Measurements from ENCODE around the gene SLC22A14.
"Not testable (repeated sequence)": the region's sequence is repeated elsewhere in the genome, so short reads cannot be mapped to it uniquely, and the experiment has no call there.

The SLC22A14 gene

DNA sequence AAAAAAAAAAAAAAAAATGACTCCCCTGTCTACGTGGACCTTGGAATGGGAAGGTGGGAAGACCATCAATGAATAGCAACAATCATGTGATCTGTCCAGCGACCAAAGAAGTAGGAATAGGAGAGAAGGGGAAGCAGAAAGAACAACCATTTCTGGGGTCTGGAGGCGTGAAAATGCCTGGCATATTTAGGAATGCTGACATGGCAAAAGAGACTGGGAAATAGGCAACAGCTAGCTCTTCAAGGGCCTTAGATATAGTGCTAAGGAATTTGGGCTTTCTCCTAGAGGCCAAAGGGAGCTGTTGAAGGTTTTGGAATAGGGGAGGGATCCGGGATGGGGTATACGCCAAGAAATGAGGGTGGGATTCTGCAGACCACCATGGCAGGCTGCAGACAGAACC, 10.5 kb upstream of the SLC22A14 start:
- no peak for DNase-seq

DNA sequence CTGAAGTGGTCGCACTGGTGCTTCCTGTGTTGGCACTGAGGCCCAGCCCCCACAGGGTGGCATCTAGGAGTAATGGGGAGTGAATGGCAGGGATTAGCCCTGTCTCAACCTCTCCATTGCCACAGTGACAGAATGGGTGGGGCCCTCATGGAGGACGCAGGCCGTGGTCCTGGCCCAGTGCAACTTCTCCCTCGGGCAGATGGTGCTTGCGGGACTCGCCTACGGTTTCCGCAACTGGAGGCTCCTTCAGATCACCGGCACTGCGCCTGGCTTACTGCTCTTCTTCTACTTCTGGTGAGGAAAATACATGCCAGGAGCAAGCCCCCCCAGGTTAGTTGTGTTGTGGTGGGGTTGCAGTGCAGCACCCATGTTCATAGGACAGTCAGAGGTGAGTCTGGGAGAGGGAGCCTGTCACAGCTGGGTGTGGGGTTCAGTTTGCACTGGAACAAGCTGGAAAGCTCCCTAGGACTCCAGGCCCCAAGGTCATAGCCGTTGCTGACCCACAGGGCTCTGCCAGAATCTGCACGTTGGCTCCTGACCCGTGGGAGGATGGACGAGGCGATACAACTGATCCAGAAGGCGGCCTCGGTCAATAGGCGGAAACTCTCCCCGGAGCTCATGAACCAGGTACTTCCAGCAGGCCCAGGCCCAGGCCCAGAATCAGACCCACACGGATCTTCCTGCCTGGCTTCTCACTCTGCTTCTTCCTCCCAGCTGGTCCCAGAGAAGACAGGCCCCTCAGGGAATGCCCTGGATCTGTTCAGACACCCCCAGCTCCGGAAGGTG, 7.0 kb upstream of the SLC22A14 start:
- no peak for DNase-seq

DNA sequence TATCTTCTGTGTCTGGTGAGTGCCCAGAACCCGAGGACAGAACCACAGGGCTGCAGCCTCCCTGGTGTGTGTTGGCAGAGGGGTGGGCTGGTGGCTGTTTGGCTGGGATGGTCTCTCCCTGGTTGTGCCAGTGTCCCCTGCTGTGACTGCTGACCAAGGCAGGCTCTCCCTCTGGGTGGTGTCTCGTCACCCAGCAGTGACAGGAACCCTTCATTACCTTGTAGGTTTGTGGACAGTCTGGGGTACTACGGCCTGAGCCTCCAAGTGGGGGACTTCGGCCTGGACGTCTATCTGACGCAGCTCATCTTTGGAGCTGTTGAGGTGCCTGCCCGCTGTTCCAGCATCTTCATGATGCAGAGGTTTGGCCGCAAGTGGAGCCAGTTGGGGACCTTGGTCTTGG, 6.4 kb upstream of the SLC22A14 start:
- no peak for DNase-seq

DNA sequence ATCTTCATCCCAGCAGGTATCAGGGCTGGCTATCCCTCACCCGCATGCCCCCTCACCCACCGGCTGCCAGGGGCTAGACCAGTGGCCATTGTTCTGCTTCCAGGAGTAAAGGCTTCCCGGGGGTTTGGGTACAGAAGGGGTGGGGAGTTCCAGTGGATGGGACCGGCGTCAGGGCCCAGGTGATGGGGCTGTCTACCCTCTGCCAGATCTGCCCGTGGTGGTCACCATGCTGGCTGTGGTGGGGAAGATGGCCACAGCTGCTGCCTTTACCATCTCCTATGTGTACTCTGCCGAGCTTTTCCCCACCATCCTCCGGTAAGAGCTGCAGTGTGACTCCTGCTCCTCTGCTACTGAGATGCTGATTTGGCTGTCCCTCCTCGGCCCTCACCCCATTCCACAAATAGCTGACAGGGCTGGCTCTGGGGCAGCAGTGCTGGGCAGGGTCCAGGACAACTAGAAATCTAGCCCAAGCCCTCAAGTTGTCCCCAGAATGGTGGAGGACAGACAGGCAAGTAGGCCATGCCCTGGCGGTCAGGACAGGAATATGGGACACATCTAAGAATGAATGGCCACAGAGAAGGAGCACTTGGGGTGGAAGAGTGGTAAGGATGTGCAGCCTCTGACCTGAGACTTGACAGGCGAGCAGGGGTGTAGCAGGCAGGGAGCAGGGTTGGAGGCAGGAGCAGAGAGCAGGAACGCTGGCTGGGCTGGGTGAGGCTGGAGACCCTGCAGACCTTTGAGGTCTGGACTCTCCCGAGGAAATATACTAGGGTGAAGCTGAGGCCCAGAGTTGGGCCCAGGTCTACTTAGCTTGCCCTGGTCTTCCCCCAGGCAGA, 5.8 kb upstream of the SLC22A14 start:
- DNase-seq = no peak

DNA sequence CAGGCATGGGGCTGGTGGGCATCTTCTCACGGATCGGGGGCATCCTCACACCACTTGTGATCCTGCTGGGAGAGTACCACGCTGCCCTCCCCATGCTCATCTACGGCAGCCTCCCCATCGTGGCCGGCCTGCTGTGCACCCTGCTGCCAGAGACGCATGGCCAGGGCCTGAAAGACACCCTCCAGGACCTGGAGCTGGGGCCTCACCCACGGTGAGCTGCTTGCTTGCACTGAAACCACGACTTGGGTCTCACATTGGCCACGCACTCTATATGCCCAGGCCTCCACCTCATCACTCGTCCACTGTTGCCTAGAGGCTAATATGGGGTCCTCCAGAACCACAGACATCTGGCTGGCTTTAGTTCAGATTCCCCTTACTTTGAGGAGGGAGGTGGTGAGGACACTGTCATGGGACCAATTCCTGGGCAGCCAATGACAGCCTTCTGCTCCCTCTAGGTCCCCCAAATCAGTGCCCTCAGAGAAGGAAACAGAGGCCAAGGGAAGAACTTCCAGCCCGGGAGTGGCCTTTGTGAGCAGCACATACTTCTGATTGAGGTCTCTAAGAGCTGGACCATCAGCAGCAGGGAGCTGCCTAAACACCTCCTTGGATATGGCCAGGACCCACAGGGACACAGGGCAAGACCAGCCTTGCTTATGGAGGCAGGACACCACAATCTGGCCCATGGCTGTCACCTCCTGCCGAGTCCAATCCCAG, 5.0 kb upstream of the SLC22A14 start:
- DNase-seq = no peak

DNA sequence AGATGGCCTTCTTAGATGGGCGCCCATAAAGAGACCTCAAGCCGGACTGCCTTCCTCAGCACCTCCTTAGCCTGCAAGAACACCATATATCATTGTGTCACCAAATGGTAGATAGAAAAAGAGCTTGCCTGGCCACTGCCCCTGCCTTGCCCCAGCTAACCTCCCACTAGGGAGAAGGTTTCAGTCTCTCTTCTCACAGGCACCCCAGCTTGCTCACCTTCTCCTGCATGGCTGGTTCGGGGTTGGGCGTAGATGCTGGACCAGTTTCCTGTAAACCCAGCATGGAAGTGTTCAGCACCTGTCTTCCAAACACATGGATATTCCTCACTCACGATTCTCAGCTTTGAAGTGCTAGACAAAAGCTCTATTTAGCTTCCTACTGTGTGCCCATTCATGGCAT, 3.3 kb upstream of the SLC22A14 start:
- no peak for DNase-seq

DNA sequence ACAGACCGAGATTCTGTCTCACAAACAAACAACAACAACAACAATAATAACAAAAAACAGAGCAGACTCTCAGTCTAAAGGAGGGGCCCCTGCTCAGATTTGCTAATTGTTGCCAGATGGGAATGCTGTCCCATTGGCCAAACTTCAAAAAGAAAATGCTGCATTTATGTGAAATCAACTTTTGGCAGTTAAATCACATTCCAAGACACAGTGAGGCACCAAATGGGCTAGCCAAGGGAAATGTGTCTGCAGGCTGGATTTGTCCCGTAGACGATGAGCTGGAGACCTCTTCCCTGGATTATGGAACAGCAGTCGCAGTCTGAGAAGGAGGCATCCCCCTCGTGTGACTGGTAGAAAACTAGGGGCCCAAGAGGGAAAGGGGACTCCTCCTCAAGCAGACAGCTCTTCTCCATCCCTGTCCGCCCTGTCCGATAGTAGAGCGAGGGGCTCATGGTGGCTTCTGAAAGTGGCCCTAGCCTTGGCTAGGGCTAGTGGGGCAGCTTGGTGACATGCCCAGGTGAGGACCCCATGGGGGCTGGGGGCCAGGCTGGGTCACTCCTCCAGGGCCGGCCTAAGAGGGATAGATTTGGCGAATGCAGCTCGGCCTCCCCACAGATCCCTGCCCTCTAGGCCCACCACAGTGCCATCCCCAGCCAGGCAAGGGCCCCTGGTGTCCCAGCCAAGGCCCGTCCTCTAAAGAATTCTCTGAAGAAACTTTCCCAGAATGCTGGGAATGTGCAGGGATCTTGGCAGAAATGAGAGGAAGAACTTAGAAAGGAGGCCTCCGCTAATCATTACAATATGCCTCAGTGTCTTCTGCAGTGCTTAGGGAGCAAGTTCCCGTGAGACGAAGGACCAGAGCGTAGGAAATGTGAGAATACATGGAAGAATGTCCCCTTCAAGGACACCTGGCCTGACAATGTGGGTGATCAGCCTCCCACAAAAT, 2.0 kb downstream of the SLC22A14 start:
- DNase-seq = no peak

DNA sequence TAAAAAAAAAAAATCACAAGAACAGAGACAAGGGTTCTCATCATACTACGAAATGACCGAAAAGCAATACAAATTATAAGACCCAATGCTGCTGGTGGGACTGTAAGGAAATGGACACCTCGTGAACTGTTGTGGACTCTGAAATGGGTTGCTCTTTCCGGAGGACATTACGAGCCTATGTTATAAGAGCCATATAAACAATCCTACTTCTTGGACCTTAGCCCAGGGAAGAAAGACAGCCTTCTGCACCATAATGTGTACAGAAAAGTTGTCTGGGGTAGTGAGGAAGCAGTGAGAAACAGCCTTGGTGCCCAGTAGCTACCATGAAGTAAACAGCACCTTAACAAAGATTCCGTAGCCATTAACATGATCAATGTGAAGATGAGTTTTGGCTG, 2.7 kb downstream of the SLC22A14 start:
- DNase-seq = no peak

DNA sequence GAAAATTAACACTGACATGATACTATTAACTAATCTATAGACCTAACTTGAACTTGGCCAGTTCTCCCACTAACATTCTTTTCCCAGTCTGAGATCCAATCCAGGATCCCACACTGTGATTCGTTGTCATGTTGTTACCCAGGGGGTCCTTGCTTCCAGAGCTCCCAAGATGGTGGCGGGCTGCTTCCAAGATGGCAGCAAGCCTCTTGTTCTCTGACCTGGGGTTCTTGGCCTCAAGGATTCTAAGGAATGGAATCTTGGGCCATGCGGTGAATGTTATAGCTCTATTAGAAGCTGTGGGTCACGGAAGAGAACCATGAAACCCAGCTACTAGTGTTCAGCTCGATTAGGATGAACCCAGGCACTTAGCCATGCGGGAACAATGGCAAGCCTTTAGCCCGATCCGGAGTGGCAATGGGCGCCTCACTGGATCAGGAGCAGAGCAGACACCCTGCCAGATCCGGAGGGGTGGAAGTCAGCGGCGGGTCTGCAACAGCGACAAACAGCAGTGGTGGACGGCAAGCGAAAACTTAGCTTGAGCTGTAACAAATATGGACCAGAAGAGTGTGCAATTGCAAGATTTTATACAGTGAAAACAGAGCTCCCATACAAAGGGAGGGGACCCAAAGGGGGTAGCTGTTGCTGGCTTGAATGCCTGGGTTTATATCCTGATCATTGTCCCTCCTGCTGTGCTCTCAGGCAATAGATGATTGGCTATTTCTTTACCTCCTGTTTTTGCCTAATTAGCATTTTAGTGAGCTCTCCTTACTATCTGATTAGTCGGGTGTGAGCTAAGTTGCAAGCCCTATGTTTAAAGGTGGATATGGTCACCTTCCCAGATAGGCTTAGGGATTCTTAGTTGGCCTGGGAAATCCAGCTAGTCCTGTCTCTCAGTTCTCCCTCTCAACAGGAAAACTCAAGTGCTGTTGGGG, 7.5 kb downstream of the SLC22A14 start:
- not testable (repeated sequence) for DNase-seq

DNA sequence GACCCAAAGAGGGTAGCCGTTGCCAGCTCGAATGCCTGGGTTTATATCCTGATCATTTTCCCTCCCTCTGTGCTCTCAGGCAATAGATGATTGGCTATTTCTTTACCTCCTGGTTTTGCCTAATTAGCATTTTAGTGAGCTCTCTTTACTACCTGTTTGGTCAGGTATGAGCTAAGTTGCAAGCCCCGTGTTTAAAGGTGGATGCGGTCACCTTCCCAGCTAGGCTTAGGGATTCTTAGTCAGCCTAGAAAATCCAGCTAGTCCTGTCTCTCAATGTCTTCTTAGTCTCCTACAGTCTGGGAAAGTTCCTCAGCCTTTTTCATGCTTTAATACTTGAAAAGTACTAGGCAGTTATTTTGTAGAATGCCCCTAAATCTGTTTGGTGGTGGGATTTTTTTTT, 15.0 kb downstream of the SLC22A14 start:
- not testable (repeated sequence) for DNase-seq

DNA sequence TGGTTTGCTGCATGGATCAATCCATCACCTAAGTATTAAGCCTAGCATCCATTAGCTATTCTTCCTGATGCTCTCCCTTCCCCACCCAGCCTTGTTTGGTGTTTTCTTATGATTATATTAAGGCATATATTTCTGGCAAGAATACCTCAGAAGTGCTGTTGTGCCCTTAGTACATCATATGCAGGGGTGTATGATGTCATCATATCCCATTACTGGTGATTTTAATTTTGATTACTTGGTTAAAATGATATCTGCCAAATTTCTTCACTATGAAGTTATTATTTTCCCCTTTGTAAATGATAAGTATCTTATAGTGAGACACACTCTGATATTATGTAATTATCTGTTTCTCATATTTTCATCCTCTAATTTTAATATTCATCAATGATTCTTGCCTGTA, 15.4 kb downstream of the SLC22A14 start:
- no peak for DNase-seq

DNA sequence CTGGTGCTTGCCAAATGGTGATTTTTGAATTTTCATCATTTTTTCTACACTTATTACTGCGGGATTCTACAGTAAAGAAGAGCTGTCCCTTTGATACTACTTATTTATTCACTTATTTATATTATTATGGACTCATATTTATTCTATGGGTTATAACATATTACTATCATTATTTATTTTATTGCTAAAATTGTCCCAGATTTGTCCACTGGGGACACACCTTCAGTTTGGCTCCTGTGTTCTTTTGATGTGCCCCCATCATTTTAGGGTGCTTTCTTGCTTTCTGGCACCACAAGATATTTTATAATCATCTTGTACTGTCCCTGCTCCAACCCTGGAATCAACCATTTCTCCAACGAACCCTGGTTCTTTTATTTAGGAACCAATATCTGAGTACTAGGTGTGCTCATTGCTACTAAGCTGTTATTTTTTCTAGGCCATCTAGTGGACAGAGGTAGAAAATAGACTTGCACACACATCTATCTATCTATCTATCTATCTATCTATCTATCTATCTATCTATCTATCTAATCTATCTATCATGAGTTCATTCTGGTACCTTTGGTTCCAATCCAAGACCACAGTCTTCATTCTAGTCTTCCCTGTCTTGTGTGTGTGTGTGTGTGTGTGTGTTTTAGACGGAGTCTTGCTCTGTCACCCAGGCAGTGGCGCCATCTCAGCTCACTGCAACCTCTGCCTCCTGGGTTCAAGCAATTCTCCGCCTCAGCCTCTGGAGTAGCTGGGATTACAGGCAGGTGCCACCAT, 16.0 kb downstream of the SLC22A14 start:
- DNase-seq = no peak

DNA sequence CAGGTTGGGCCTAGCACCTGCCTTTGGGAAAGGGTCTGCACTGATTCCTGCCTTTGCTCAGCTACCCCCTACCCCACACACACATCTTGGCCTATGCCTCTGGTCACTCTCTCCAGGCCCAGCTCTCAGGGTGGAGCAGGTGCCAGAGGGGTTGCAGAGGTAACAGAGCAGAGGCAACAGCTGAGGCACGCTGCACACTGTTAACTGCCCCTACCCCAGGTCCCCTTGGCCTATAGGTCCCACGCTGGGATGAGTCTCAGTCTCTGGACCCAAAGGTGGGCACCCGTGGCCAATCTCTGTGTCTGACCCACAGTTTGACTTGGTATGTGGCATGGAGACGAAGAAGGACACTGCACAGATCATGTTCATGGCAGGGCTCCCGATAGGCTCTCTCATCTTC, 24.8 kb downstream of the SLC22A14 start:
- no peak for DNase-seq

DNA sequence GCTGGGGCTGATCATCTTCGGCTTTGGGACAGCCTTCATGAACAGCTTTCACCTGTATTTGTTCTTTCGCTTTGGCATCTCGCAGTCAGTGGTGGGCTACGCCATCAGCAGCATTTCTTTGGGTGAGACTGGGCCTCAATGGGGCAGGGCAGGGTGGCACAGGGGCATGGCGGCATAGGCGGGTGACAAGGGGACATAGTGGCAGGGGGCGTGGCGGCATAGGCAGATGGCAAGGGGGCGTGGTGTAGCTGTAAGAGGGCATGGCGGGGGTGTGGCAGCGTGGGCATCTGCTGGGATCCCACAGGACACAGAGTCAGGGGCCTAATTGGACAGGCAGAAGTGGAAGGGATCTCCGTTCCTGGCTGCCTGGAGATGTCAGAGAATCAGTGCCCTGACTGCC, 25.5 kb downstream of the SLC22A14 start:
- no peak for DNase-seq

DNA sequence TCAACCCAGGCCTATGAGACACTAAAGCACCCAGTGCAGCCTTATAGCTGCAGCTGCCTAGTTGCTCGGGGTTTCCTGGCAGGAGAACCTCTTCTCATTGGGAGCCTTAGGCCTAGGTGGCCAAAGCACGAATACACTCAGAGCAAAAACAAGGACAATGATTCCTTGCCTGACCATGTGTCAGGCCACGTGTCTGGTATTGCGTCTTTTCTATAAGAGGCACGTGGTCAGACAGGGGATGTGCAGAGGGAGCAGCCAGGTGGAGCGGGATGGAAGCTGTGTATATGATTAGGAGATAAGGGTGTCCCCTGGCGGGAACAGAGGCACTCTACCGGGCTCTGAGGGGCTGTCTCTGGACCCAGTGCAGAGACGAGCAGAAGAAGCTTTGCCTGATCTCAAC, 26.4 kb downstream of the SLC22A14 start:
- no peak for DNase-seq

DNA sequence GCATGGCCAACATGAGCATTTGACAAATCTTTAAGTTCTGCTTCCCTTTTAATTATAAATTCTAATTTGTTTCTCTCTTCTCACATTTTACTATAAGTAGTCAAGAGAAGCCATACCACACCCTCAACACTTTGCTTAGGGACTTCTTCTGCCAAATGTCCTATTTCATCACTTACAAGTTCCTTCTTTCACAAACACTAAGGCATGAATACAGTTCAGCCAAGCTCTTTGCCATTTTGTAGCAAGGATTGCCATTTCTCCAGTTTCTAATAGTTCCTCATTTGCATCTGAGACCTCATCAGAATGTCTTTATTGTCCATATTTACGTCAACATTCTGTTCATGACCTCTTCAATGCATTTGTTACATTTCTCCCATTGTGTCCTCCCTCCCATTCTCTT, 29.4 kb downstream of the SLC22A14 start:
- no peak for DNase-seq

DNA sequence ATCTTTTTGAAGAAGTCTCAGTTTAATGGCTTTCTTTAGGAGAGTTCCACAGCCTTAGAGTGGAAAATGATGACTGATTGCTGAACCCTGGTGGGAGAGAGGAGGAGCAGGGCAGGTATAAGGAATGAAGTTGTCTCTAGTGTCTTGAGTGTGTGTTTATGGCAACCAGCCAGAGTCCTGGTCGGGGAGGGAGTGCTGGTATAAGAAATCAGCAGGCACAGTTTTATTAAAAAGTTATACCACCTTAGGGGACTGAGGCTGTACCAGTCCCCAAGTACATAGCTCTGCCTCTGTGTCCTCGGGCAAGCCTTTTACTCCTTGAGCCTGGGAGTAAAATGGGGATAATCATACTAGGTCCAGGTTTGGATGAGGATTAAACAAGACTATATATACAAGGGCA, 29.8 kb downstream of the SLC22A14 start:
- DNase-seq = no peak

DNA sequence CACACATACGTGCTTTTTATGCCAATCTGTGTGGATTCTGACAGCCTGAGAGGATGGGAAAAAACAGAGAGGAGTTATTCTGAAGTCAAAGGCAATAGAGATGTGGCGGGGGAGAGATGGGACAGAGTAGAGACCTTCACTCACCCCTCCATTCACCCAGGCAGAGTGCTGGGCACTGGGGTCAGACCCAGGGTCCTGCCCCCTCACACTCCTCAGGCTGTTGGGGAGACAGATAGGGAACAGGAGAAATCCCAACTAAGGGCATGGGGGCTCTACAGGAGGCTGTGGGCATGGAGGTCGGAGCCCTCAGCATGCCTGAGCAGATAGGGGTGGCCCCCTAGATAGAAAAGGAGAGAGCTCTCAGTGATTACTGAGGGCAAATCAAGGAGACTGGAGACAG, 30.3 kb downstream of the SLC22A14 start:
- DNase-seq = no peak

DNA sequence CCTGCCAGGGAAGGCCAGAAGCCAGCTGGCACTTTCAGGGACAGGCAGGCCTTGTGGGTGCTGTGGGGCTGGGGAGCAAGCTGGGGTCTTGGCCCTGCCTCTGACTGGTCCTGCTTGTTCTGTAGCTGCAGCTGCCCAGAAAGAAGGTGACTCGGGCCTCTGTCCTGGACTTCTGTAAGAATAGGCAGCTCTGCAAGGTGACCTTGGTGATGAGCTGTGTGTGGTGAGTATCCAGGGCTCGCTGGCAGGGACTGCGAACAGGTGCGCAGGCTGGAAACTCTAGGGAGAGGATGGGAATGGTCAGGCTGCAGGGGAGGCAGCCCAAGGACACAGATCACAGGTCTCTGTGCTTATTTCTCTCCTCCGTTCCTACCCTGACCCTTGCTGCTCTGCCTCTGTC, 31.2 kb downstream of the SLC22A14 start:
- no peak for DNase-seq

DNA sequence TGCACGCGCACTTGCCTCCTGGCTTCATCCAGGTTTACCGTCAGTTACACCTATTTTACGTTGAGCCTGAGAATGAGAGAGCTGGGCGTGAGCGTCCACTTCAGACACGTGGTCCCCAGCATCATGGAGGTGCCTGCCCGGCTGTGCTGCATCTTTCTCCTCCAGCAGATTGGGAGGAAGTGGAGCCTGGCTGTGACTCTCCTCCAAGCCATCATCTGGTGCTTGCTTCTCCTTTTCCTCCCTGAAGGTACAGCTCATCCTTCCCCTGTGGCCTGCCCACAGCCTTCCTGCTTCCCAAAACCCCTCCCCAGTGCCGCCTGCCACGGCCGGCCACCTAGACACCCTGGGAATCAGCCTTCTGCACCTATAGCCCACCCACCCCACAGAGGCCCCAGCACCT, 31.6 kb downstream of the SLC22A14 start:
- DNase-seq = no peak

Data from NCI-H226 (cell line).